ENCODE results near the gene NEK2.

GRCh38 chr1:211631168-211631567, 44.3 kb downstream of the NEK2 start:
- TF ChIP-seq CTCF (IDR thresholded peaks at IDR 0.05 in 8 of 11, conservative IDR thresholded peaks at IDR 0.05 in 3 of 11) (no peak), POLR2A (IDR thresholded peaks at IDR 0.05) (no peak)

Data from spleen (tissue), 7 donors.